ENCODE data around the gene IL2RA.

Gene IL2RA

DNA sequence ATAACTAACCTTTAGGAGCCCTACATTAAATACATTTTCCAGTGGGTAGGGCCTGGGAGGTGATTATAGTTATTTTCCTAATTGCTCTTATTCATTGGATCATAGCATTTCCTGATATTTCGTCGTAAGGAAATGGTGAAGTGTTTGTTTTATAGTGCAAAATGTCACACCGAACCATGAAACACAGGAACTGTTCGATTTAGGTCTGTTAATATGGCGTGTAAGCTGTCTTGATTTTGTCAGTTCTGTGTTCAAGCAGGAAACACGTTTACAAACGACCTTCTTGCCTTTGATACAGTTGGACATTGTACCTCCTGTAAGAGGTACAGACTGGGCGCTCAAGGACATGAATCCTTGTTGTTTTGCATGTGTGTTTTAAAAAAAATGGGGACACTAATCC, 41.4 kb upstream of the IL2RA start:
- H3K4me3 Mint-ChIP-seq: no peak overlapping the region
- H3K4me1 Mint-ChIP-seq: no peaks in the 10 kb centered on the region
- H3K9me3 Mint-ChIP-seq: no peaks in the 10 kb centered on the region
- no peak overlapping the region for H3K27ac Mint-ChIP-seq
- no peaks in the 10 kb centered on the region for H3K27me3 Mint-ChIP-seq (ENCODE audit: low read depth)
- no peak for TF ChIP-seq CTCF (IDR thresholded peaks at IDR 0.05; ENCODE audit: unreplicated experiment in 3 of 3)
- H3K36me3 Mint-ChIP-seq (ENCODE audit: low read depth): peaks cover 64% of the 10 kb centered on the region

DNA sequence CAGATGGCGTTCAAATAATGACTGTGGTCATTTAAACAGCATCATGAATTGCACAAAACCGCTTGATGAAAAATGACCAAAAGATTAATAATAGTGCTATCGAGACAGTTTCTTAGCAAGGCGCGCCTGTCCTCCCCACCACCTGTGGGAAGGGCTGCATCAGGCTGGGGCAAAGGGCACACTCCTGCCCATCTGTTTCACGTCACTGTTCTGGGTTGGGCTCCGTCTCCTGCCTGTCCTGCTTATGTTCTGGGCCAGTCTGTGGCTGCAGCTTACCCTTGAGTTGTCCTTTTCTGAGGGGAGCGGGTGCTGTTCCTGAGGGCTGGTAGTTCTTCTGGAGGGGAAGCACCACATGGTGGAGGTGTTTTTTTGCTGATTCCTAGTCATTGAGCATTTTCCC, 40.0 kb upstream of the IL2RA start:
- Mint-ChIP-seq H3K27ac (no peak overlapping the region), H3K4me1 (no peaks in the 10 kb centered on the region), H3K4me3 (no peak overlapping the region), H3K36me3 (ENCODE audit: low read depth) (peaks cover 69% of the 10 kb centered on the region), H3K27me3 (ENCODE audit: low read depth) (no peaks in the 10 kb centered on the region), H3K9me3 (no peaks in the 10 kb centered on the region)
- TF ChIP-seq CTCF (IDR thresholded peaks at IDR 0.05; ENCODE audit: unreplicated experiment in 3 of 3): no peak

DNA sequence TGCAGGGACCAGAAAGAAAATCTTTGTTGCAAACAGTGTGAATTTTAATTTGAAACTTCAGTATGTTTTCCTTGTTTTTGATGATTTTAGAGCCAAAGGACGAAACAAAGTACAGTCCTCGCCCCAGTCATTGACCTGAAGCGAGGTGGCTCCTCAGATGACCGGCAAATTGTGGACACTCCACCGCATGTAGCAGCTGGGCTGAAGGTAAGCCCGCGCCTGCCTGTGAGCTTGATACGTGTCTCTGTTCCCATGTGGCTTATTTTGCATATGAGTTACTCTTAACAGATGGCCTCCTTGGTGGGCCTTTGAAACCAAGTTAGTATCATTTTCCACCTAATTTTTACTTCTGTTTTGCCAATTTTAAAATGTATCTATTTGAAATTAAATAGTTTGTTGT, 39.0 kb upstream of the IL2RA start:
- no peaks in the 10 kb centered on the region for H3K27me3 Mint-ChIP-seq (ENCODE audit: low read depth)
- H3K9me3 Mint-ChIP-seq: no peaks in the 10 kb centered on the region
- H3K4me1 Mint-ChIP-seq: peaks cover 3% of the 10 kb centered on the region
- H3K27ac Mint-ChIP-seq: no peak overlapping the region
- peaks cover 66% of the 10 kb centered on the region for H3K36me3 Mint-ChIP-seq (ENCODE audit: low read depth)
- H3K4me3 Mint-ChIP-seq: no peak overlapping the region
- TF ChIP-seq CTCF (IDR thresholded peaks at IDR 0.05; ENCODE audit: unreplicated experiment in 3 of 3): no peak

- Mint-ChIP-seq H3K4me3 (no peak overlapping the region), H3K4me1 (peaks cover 4% of the 10 kb centered on the region), H3K36me3 (ENCODE audit: low read depth) (peaks cover 61% of the 10 kb centered on the region), H3K27ac (no peak overlapping the region), H3K9me3 (no peaks in the 10 kb centered on the region), H3K27me3 (ENCODE audit: low read depth) (no peaks in the 10 kb centered on the region)
- no peak for TF ChIP-seq CTCF (IDR thresholded peaks at IDR 0.05; ENCODE audit: unreplicated experiment in 3 of 3)
Observed at GRCh38 chr10:6100370-6100769, 38.2 kb upstream of the IL2RA start.

GRCh38 chr10:6098156-6098555, 36.0 kb upstream of the IL2RA start:
- no peaks in the 10 kb centered on the region for H3K27me3 Mint-ChIP-seq (ENCODE audit: low read depth)
- peaks cover 46% of the 10 kb centered on the region for H3K36me3 Mint-ChIP-seq (ENCODE audit: low read depth)
- H3K4me1 Mint-ChIP-seq: peaks cover 12% of the 10 kb centered on the region
- H3K27ac Mint-ChIP-seq: no peak overlapping the region
- H3K9me3 Mint-ChIP-seq: no peaks in the 10 kb centered on the region
- no peak for TF ChIP-seq CTCF (IDR thresholded peaks at IDR 0.05; ENCODE audit: unreplicated experiment in 3 of 3)
- H3K4me3 Mint-ChIP-seq: no peak overlapping the region

DNA sequence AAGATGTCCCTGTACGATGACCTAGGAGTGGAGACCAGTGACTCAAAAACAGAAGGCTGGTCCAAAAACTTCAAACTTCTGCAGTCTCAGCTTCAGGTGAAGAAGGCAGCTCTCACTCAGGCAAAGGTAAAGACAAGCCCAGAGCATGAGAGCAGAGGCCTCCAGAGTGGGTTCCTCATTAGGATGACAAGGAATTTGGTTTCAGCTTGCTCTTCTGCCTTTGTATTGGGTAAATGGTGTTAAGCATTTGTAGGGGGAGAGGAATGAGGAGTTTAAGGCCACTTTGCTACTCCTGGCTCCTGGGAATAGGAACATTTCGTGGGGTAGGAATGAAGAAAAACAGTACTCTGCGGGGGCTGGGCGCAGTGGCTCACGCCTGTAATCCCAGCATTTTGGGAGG, 34.9 kb upstream of the IL2RA start:
- Mint-ChIP-seq H3K4me1 (peaks cover 19% of the 10 kb centered on the region), H3K9me3 (no peaks in the 10 kb centered on the region), H3K27me3 (ENCODE audit: low read depth) (no peaks in the 10 kb centered on the region), H3K4me3 (no peak overlapping the region), H3K36me3 (ENCODE audit: low read depth) (peaks cover 36% of the 10 kb centered on the region), H3K27ac (no peak overlapping the region)
- no peak for TF ChIP-seq CTCF (IDR thresholded peaks at IDR 0.05; ENCODE audit: unreplicated experiment in 3 of 3)
